Activated CD4-positive, alpha-beta T cell treated with anti-CD3 and anti-CD28 coated beads, Interleukin-2, amount 50 U/mL, for 4 hours (primary cell): ENCODE measurements around the gene TIE1.
"Not testable (repeated sequence)": the region's sequence is repeated elsewhere in the genome, so short reads cannot be mapped to it uniquely, and the experiment has no call there.

Experiments
- DNase-seq, 2 experiments: peaks; one replicate each; pipeline ENCODE4 v3.0.0-alpha.2; 2020

The TIE1 gene

DNA sequence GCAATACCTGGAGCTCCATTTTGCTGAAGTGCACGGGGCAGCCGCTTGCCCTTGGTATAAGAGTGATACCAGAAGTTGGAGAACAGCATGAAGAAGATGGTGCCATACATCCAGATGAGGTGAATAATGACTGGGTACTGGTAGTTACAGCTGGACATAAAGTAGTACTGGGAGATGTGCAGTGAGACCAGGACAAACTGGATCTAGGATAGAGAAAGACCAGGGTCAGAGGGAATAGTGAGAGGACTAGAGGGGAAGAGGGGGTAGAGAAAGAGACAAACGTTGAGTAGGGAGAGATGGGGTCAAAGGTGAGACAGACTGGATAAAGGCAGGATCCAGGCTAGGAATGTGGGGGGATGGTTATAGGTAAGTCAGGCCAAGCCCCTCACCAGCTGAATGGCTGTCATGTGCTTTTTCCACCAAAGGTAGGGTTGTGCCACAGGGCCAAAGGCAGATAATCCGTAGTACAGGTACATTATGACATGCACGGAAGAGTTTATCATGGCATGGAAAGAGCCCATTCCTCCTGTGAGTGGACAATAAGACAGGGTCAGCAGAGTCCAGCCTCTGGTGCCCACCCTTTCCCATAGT lies 63.2 kb downstream of the TIE1 start:
- DNase-seq = no peak

DNA sequence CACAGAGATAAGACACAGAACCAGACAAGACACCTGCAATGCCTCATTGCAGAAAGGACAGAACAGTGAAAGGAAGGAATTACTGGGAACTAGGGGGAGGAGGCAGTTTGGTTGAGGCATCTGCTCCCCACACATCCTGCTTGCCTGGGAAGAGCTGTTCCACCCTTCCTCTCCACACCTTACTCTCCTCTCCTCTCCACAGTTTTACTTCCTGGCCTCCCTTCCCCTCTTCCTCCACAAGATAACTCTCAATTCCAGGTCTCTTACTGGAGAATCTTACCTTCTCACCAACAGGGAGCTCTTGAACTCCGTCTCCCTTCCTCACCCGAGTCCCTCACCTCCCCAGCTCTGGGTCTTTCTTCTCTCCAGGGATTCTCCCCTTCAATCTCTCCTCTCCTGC lies 64.9 kb downstream of the TIE1 start:
- DNase-seq = no peak

DNA sequence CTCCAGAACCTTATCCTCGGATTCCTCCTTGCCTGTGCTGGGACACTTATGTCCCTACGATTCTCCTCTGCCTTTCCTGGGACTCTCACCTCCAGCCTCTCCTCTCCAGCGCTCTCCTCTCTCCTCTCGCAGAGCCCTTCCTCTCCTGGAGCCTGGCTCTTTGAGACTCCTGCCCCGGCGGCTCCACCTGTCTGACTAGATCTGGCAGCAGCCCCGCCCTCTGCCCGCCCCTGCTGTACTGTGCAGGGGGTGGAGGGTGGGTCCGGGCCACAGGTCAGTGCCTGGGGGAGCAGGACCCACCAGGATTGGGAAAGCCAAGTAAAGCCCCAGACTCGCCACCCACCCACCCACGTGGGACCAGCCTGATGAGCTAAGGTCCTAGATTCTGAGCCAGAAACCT lies 65.4 kb downstream of the TIE1 start:
- DNase-seq = no peak

DNA sequence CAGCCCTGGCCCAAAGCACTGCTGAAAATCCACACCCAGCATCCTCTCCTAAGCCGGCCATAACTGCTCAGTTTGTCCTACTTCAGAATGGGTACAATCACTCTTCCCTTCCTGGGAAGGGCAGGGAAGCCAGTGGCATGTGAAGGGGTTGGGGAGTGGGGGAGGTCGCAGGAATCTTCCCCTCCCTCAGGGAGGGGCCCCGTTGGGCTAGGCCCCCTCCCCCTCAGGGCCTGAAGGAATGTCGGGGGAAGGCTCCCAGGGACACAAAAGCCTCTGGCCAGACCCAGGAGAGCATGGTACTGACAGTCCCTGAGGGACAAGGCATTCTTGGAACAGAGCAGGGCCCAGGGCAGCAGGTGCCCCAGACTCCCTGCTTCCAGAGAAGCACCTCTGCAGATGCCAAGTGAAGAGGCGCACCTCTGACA lies 65.8 kb downstream of the TIE1 start:
- no peak for DNase-seq

DNA sequence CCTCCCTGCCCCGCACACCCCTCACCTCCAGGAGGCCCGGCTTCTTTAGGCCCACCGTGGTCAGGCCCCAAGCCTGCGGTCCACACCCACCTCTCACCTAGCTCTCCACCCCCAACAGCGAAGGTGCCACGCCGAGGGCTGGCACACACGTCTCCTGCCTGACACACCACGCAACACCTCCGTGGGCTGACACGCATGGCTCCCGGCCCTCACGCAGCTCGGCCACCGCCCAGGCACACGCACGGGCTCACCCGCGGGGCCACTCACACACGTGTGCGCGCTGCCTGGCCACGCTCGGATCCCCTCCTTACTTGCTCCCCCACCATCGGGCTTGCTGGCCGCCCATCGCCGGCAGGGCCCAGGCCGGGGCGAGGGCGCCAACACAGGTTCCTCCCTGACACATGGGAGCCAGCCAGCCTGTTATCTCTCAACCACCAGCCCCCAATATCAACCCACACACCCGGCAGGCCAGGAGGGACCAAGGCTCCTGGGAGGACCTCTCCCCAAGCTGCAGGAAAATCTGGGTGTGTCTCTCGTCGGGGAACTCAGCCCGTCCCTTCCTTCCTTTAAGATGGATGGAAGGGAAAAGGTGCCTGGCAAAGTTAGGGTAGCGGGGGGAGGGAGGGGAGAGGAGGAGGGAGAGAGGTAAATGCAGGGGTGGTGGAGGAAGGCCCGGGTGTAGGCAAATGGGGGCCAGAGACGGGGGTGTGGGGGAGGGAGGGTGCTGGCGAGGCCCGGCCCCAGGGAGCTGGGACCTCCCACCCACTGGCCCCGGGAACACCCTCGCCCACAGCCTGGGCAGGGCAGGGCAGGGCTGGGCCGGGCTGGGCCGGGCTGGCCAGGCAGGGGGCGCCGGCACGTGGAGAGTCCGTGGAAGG lies 66.5 kb downstream of the TIE1 start:
- peak; percentile 27 to 41 for DNase-seq

DNA sequence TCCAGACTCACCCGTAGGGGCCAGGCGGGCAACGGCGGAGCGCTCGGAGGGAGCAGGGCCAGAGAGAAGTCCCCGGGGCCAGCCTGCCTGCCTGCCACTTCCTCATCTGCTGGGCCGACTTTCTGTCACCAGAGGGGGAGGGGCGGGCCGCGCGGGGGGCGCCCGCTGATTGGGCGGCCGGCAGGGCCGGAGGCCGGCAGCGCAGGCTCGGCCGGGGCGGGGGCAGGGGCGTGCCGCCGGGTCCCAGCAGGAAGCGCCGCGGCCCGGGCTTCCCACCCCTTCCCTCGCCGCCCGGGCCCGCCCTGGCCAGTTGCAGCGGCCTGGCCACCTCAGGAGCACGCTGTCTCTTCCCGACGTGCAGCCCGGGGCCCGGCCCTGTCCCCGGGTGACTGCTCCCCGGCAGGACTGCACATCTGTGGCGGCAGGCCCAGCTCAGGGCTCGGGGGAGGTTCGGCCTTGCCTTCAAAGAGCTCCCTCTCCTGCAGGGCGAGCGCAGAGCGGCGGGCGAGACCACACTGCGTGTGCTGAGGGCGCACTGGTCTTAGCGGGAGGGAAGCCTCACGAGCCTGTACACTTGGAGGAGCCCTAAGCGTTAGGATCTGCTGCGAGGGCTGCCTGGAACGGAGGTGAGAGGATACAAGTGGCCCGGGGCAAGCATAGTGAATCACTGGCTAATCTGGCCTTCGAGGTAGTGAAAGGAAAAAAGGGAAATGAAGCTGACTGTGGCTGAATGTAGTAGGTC lies 67.3 kb downstream of the TIE1 start, which contains the start of gene ELOVL1:
TSS of gene ELOVL1 (minus strand) at position 108 of the 742 bp plus-strand sequence. CDS start 2,402 bp downstream, outside the sequence.
- peak; percentile 71 to 73 for DNase-seq

DNA sequence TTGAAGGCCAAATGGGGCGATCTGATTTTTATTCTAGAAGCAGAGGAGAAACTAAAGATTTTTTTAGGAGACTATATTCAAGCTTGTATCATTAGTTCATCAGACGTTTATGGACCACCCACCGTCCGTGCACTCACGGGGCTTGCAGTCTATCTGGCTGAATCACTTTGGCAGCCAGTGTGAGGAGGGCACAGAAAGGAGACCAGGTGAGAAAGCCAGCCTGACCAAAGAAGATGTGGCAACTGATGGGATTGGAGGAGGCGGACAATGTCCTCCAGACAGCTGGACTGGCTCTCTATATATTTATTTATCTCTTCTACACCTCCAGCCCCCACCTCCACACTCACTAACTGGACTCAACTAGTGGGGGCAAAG lies 67.9 kb downstream of the TIE1 start:
- DNase-seq = no peak

DNA sequence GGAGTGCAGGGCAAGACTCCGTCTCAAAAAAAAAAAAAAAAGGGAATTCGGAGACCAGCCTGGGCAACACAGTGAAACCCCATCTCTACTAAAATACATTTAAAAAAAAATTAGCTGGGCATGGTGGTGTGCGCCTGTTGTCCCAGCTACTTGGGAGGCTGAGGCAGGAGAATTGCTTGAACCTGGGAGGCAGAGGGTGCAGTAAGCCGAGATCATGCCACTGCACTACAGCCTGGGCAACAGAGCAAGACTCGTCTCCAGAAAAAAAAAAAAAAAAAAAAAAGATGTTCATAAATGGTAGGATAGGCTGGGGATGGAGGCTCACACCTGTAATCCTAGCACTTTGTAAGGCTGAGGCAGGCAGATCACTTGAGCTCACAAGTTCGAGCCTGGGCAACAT lies 69.0 kb downstream of the TIE1 start:
- not testable (repeated sequence) for DNase-seq

DNA sequence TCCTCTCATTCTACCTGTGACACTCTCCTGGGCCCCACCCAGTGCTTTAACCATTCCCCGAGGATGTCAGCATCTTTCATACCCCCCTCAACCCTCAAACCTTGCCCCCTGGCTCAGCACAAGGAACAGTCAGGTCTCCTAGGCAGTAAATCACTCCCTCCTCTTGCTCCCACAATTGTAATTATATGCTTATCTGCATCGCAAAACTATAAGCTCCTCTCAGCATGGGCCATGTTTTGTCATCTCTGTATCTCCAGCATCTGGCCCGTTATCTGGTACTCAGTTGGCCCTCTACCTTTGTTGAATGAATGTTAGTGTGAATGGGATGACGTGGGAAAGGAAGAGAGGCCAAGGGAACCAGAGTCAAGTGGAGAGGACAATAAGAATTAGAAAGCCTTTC lies 69.8 kb downstream of the TIE1 start:
- DNase-seq = no peak

DNA sequence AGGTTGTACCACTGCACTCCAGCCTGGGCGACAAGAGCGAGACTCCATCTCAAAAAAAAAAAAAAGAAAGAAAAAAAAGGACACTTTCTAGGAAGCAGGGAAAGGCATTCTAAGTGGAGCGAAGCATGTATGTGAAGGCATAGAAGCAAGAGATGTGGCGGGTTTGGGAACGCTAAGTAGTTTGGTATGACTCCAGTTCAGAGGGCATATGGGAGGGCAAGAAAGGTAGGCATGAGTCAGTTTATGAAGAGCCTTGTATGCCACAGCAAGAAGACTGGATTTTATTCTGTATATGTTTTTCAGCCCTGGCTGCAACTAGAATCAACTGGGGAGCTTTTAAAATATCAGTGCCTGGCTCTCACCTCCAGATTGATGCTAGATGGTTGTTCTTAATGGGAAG lies 71.4 kb downstream of the TIE1 start:
- no peak for DNase-seq
